Measurements from ENCODE around the gene GRM8. TPM values are rescaled to one million over a fixed set of nuclear protein-coding genes. Genes with fewer than 3 reads are reported as not detected.
A peak's percentile ranks its signal among the peaks of the same experiment; 100 is the strongest.

GRM8 gene
- total and polyA plus RNA-seq, 10 of the 15 experiments (the other 5 are each of a cell fraction or from before 2014, with no cell fraction given), result 0.33 to 7.1 (median 0.45) TPM; not detected in 2

GRCh38 chr7:126462405-126462804 is 790.3 kb downstream of the GRM8 start (continued):
- no peak for TF ChIP-seq HCFC1 (IDR thresholded peaks at IDR 0.05; ENCODE audit: low read length)

DNA sequence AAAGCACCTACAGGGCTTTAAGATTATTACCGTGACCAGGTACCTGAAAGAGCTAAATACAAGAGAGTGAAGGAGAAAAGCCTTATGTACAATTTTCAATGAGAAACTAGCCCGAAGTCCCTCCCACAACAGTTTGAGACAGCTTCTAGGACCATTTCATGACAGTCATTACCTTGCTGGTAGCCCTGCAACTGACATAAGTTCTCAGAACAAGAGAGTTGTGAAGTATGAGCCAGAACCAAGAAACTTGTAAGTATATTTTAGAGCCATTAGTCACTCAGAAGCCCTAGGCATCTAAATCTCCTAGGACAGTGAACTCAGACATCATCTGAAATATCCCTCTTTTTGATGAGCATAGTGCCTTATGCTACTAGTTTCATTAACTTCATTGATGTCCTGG is 792.1 kb downstream of the GRM8 start:
- no TSS peak for BruUV-seq (replicated peaks)
- WGBS (ENCODE audit: insufficient coverage, insufficient replicate concordance, low lambda C conversion rate, missing lambda C conversion rate), result 46% methylated on average over 2 of the region's 2 CpGs
- no peak for DNase-seq (ENCODE audit: low read depth, low spot score)

More for the DNA sequence above, 792.1 kb downstream of the GRM8 start:
- ChIA-PET RAD21 (ENCODE audit: unreplicated experiment) (interaction anchor here (0.6 kb wide), 1 partner anchor 10 kb away, joined by 3 read pairs; no protein-coding TSS in a partner anchor), SMC1A (ENCODE audit: uncharacterized antibody, unreplicated experiment) (interaction anchor here (0.7 to 1.4 kb wide), 4 partner anchors 10 to 33 kb away, joined by 3 to 5 read pairs (median 4); no protein-coding TSS in a partner anchor), POLR2A (interaction anchor here (0.8 kb wide), 1 partner anchor 13 kb away, joined by 3 read pairs; no protein-coding TSS in a partner anchor), CTCF (interaction anchor here (1.1 kb wide), 1 partner anchor 26 kb away, joined by 3 read pairs; no protein-coding TSS in a partner anchor)
- Histone ChIP-seq H3K4me1 (ENCODE audit: control insufficient read depth, insufficient read depth, low read length) (no peaks in the 10 kb centered on the region), H3K27me3 (replicated peaks in 1 of 2; ENCODE audit: control insufficient read depth in 2 of 2, insufficient read depth in 2 of 2, low read length in 1 of 2) (no peaks in the 10 kb centered on the region), H3K4me3 (no peak overlapping the region), H3K36me3 (ENCODE audit: control insufficient read depth in 2 of 2, insufficient read depth in 2 of 2, low read length in 1 of 2) (no peaks in the 10 kb centered on the region), H3K9me3 (replicated peaks; ENCODE audit: control insufficient read depth, insufficient read depth, low read length) (no peaks in the 10 kb centered on the region), H4K20me1 (ENCODE audit: control insufficient read depth, insufficient read depth) (no peaks in the 10 kb centered on the region), H3K27ac (ENCODE audit: control insufficient read depth, insufficient read depth) (no peak overlapping the region), H2AFZ (ENCODE audit: control insufficient read depth, low read depth, low read length) (no peak overlapping the region), H3K79me2 (ENCODE audit: control insufficient read depth, insufficient read depth, low read length) (no peaks in the 10 kb centered on the region), H3K4me2 (ENCODE audit: control insufficient read depth, insufficient read depth) (no peak overlapping the region), H3K9ac (ENCODE audit: control insufficient read depth, insufficient read depth, low read length) (no peak overlapping the region)
- ATAC-seq (no peak), FAIRE-seq (peak; percentile 13)
- TF ChIP-seq NFYA (IDR thresholded peaks at IDR 0.05; ENCODE audit: borderline replicate concordance, low read depth, low read length) (no peak), MXI1 (IDR thresholded peaks at IDR 0.05; ENCODE audit: low read depth, low read length) (no peak), HDAC2 (IDR thresholded peaks at IDR 0.05) (no peak), CBFB (IDR thresholded peaks at IDR 0.05; ENCODE audit: low read depth) (no peak), KLF5 (IDR thresholded peaks at IDR 0.05; ENCODE audit: partially characterized antibody) (no peak), GABPA (IDR thresholded peaks at IDR 0.05; ENCODE audit: low read depth) (no peak), MAX (IDR thresholded peaks at IDR 0.05; ENCODE audit: low read depth, low read length) (no peak), RCOR1 (conservative IDR thresholded peaks at IDR 0.05; ENCODE audit: low read depth, low read length) (no peak), CBX5 (IDR thresholded peaks at IDR 0.05; ENCODE audit: low read depth) (no peak)
- TF ChIP-seq, protein P1, sequence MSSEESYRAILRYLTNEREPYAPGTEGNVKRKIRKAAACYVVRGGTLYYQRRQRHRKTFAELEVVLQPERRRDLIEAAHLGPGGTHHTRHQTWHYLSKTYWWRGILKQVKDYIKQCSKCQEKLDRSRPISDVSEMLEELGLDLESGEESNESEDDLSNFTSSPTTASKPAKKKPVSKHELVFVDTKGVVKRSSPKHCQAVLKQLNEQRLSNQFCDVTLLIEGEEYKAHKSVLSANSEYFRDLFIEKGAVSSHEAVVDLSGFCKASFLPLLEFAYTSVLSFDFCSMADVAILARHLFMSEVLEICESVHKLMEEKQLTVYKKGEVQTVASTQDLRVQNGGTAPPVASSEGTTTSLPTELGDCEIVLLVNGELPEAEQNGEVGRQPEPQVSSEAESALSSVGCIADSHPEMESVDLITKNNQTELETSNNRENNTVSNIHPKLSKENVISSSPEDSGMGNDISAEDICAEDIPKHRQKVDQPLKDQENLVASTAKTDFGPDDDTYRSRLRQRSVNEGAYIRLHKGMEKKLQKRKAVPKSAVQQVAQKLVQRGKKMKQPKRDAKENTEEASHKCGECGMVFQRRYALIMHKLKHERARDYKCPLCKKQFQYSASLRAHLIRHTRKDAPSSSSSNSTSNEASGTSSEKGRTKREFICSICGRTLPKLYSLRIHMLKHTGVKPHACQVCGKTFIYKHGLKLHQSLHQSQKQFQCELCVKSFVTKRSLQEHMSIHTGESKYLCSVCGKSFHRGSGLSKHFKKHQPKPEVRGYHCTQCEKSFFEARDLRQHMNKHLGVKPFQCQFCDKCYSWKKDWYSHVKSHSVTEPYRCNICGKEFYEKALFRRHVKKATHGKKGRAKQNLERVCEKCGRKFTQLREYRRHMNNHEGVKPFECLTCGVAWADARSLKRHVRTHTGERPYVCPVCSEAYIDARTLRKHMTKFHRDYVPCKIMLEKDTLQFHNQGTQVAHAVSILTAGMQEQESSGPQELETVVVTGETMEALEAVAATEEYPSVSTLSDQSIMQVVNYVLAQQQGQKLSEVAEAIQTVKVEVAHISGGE (CRISPR knock-in tag; IDR thresholded peaks at IDR 0.05), result no peak
- in situ Hi-C loops (cut with MboI), result no loop called here
- intact Hi-C loops (cut with micrococcal nuclease; ENCODE audit: unreplicated experiment), result no loop called here

All from GM12878 (cell line).